GM10266 (cell line): ENCODE results near the gene CGREF1.

Source experiments
- DNase-seq: peaks from one replicate; pipeline ENCODE4 v3.0.0; 2012; ENCODE audit errors: extremely low spot score
- TF ChIP-seq, protein P1 (sequence below): IDR thresholded peaks from 2 replicates; pipeline ENCODE4 v1.5.1; 2012; ENCODE audit warnings: mild to moderate bottlenecking, low read depth; ENCODE audit not compliant: control insufficient read depth, insufficient read depth; ENCODE audit errors: missing control alignments

CGREF1 gene

DNA sequence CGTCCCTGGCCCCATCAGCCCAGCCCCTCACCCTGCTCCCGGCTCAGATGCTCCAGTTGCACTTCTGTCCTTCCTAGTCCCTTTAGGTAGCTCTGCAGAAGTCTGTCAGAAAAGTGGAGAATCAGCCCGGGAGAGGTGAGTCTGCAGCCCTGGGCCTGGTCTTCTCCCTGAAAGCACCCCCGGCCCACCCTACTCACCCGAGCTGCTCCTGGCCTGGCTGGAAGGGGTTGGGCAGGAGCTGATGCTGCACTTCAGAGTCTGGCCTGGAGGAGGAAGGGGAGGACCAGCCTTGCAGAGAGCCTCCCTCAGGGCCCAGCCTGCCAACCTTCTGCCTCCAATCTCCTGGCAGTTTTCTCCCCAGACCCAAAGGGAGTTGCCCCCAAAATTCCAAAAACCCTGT is 16.6 kb downstream of the CGREF1 start:
- TF ChIP-seq, protein P1, sequence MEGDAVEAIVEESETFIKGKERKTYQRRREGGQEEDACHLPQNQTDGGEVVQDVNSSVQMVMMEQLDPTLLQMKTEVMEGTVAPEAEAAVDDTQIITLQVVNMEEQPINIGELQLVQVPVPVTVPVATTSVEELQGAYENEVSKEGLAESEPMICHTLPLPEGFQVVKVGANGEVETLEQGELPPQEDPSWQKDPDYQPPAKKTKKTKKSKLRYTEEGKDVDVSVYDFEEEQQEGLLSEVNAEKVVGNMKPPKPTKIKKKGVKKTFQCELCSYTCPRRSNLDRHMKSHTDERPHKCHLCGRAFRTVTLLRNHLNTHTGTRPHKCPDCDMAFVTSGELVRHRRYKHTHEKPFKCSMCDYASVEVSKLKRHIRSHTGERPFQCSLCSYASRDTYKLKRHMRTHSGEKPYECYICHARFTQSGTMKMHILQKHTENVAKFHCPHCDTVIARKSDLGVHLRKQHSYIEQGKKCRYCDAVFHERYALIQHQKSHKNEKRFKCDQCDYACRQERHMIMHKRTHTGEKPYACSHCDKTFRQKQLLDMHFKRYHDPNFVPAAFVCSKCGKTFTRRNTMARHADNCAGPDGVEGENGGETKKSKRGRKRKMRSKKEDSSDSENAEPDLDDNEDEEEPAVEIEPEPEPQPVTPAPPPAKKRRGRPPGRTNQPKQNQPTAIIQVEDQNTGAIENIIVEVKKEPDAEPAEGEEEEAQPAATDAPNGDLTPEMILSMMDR, result peak; percentile 9
- DNase-seq, result no peak

DNA sequence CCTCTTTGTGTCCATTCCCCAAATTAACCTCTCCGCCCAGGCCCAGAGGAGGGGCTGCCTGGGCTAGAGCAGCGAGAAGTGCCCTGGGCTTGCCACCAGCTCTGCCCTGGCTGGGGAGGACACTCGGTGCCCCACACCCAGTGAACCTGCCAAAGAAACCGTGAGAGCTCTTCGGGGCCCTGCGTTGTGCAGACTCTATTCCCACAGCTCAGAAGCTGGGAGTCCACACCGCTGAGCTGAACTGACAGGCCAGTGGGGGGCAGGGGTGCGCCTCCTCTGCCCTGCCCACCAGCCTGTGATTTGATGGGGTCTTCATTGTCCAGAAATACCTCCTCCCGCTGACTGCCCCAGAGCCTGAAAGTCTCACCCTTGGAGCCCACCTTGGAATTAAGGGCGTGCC is 18.9 kb downstream of the CGREF1 start:
- TF ChIP-seq, protein P1, result no peak
- DNase-seq, result no peak

DNA sequence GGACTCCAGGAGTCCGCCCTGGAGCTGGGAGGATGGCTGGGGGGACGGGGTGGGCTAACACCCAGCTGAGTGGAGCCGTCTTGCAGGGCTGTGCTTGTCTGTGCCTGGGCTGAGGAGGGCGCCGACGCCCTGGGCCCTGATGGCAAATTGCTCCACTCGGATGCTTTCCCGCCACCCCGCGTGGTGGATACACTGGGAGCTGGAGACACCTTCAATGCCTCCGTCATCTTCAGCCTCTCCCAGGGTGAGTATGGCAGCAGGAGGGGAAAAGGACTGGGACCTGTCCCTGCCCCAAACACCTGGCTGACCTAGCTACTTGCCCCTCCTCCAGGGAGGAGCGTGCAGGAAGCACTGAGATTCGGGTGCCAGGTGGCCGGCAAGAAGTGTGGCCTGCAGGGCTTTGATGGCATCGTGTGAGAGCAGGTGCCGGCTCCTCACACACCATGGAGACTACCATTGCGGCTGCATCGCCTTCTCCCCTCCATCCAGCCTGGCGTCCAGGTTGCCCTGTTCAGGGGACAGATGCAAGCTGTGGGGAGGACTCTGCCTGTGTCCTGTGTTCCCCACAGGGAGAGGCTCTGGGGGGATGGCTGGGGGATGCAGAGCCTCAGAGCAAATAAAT is 19.5 kb downstream of the CGREF1 start:
- DNase-seq, result no peak
- TF ChIP-seq, protein P1, result no peak

- TF ChIP-seq, protein P1, result no peak
Measured at GRCh38 chr2:27097341-27097740, 21.6 kb downstream of the CGREF1 start.

GRCh38 chr2:27096748-27097297 is 22.1 kb downstream of the CGREF1 start:
- no peak for DNase-seq
- TF ChIP-seq, protein P1, result no peak

More at GRCh38 chr2:27097341-27097740, 21.6 kb downstream of the CGREF1 start:
- no peak for DNase-seq

GRCh38 chr2:27095745-27096651 is 22.9 kb downstream of the CGREF1 start:
- peak; percentile 81 for DNase-seq
- TF ChIP-seq, protein P1, result no peak

DNA sequence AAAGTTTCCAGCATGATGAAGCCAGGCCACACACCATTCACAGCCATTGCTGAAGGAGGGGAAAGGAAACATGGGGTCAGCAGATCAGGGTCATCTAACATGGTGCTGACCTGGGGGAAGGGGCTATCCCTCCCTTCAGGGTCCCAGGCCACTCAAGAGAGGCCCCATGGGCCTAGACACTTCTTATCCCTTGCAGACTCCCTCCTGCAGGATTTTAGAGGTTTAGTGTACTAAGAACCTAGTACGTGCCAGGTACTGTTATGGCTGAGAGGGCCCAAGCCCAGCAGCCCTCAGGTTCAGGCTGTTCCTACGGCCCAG is 23.5 kb downstream of the CGREF1 start:
- DNase-seq, result no peak
- TF ChIP-seq, protein P1, result no peak
